Germinal center (tissue), 1 donor: ENCODE data around the gene IFIT3.
A peak's percentile ranks its signal among the peaks of the same experiment; 100 is the strongest.
"Not testable (repeated sequence)": the region's sequence is repeated elsewhere in the genome, so short reads cannot be mapped to it uniquely, and the experiment has no call there.

Experiments
- DNase-seq: peaks from one replicate; pipeline ENCODE4 v3.0.0; 2012; ENCODE audit warnings: mixed read lengths, low spot score

IFIT3 gene

GRCh38 chr10:89304446-89304845, 23.4 kb upstream of the IFIT3 start:
- no peak for DNase-seq

- no peak for DNase-seq
Measured at GRCh38 chr10:89304925-89305324, 22.9 kb upstream of the IFIT3 start.

- no peak for DNase-seq
Measured at GRCh38 chr10:89305766-89306433, 21.9 kb upstream of the IFIT3 start.

DNA sequence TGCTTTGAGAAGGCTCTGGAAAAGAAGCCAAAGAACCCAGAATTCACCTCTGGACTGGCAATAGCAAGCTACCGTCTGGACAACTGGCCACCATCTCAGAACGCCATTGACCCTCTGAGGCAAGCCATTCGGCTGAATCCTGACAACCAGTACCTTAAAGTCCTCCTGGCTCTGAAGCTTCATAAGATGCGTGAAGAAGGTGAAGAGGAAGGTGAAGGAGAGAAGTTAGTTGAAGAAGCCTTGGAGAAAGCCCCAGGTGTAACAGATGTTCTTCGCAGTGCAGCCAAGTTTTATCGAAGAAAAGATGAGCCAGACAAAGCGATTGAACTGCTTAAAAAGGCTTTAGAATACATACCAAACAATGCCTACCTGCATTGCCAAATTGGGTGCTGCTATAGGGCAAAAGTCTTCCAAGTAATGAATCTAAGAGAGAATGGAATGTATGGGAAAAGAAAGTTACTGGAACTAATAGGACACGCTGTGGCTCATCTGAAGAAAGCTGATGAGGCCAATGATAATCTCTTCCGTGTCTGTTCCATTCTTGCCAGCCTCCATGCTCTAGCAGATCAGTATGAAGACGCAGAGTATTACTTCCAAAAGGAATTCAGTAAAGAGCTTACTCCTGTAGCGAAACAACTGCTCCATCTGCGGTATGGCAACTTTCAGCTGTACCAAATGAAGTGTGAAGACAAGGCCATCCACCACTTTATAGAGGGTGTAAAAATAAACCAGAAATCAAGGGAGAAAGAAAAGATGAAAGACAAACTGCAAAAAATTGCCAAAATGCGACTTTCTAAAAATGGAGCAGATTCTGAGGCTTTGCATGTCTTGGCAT, 21.1 kb upstream of the IFIT3 start:
- no peak for DNase-seq

DNA sequence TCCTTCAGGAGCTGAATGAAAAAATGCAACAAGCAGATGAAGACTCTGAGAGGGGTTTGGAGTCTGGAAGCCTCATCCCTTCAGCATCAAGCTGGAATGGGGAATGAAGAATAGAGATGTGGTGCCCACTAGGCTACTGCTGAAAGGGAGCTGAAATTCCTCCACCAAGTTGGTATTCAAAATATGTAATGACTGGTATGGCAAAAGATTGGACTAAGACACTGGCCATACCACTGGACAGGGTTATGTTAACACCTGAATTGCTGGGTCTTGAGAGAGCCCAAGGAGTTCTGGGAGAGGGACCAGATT, 20.6 kb upstream of the IFIT3 start:
- DNase-seq = no peak

- DNase-seq = no peak
Measured at GRCh38 chr10:89308266-89308665, 19.5 kb upstream of the IFIT3 start.

DNA sequence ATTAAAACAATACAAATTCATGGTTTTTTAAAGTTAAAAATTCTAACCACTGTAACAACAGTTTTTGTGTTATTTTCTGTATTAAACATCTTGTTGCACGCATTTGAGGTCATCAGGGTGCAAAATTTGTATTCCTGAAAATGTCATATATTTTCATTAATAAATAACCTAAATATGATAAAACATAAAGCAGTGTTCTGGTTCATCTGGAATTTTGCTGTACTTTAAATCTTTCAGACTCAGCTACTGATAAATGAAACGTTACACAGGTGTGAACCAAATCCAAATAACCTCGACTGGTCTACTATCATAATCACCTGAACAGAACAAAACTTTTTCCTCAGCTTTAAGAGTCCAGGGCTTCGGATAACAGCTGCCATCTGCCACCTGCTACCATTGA, 19.1 kb upstream of the IFIT3 start:
- no peak for DNase-seq

GRCh38 chr10:89309156-89310055, 18.4 kb upstream of the IFIT3 start:
- DNase-seq = no peak

- no peak for DNase-seq
Measured at GRCh38 chr10:89310056-89310893, 17.5 kb upstream of the IFIT3 start.

DNA sequence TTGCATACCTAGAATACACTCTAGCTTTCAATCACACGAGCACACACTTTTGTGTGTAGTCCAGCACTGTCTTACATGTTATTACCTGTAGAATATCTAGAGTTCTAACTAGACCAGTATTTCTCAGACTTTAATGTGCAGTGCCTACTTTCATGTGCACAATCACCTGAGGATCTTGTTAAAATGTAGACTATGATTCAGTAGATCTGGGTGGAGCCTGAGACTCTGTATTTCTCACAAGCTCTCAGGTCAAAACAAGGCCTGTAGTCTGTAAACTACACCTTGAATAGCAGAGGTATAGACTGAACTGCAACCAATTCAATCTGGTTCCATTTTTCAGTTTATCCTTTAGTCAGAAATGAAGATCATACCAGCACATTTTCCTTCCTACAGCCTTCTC, 14.8 kb upstream of the IFIT3 start:
- DNase-seq = no peak

DNA sequence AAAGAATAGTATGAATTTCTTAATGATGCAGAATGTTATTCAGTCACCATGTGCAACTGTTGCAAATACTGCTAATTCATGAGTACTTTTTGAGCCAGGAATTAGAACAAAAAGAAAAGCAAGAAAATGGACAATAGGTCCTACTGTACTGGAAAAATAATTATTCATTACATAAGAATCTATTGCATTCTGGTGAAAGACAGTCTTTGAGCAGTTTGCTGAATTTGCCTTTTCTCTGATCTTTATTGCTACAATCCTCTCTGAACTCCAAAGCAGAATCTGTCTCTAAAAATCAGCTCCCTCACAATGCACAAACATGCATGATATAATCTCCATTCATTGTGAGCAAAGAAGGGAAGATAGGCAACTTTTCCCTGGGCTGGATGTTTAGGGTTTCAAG, 13.1 kb upstream of the IFIT3 start:
- DNase-seq = no peak

GRCh38 chr10:89318047-89318446, 9.8 kb upstream of the IFIT3 start:
- DNase-seq = not testable (repeated sequence)

DNA sequence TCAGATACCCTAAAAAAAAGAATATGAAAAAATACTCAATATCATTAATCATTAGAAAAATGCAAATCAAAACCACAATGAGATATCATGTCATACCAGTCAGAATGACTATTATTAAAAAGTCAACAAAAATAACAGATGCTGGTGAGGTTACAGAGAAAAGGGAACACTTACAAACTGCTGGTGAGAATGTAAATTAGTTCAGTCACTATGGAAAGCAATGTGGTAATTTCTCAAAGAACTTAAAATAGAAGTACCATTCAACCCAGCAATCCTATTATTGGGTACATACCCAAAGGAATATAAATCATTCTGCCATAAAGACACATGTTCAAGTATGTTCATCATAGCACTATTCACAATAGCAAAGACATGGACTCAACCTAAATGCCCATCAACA, 2.7 kb upstream of the IFIT3 start:
- DNase-seq = not testable (repeated sequence)

GRCh38 chr10:89325856-89326255, 1.9 kb upstream of the IFIT3 start:
- DNase-seq = not testable (repeated sequence)

GRCh38 chr10:89329151-89329550, 1.4 kb downstream of the IFIT3 start:
- DNase-seq = no peak

- not testable (repeated sequence) for DNase-seq
Measured at GRCh38 chr10:89330014-89330413, 2.2 kb downstream of the IFIT3 start.

GRCh38 chr10:89330537-89331212, 2.9 kb downstream of the IFIT3 start:
- DNase-seq = no peak

DNA sequence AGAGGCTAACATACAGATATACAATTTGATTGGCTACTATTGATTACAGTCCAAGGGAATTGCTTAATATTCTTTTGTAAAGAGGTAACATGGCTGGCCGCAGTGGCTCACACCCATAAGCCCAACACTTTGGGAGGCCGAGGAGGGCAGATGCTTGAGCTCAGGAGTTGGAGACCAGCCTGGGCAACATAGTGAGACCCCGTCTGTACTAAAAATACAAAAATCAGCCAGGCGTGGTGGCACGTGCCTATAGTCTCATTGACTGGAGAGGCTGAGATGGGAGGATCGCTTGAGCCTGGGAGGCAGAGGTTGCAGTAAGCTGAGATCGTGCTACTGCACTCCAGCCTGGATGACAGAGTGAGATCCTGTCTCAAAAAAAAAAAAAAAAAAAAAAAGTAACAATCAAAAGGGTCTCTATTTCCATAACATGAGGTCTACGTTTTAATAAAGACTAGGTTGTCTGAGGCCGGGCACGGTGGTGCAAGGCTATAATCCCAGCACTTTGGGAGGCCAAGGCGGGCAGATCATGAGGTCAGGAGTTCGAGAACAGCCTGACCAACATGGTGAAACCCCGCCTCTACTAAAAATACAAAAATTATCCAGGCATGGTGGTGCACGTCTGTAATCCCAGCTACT, 3.8 kb downstream of the IFIT3 start:
- DNase-seq = not testable (repeated sequence)

GRCh38 chr10:89332123-89332633, 4.4 kb downstream of the IFIT3 start:
- peak; percentile 77 for DNase-seq

- no peak for DNase-seq
Measured at GRCh38 chr10:89335226-89335625, 7.4 kb downstream of the IFIT3 start.
